H1 (cell line): ENCODE data around the gene ENAH. TPM values are rescaled to one million over a fixed set of nuclear protein-coding genes. Genes with fewer than 3 reads are reported as not detected.

Source experiments
- CTCF ChIA-PET: fragments of 300-600 bp; sonication (Branson Sonifier 250); formaldehyde crosslinking; loops from one replicate; lab custom pipeline; 2021; ENCODE audit not compliant: partially characterized antibody; lab: Charles Lee
- POLR2A ChIA-PET: fragments of 300-600 bp; sonication (Branson Sonifier 250); formaldehyde crosslinking; loops from one replicate; lab custom pipeline; 2021; ENCODE audit warnings: inconsistent platforms; ENCODE audit not compliant: partially characterized antibody; lab: Charles Lee
- DNase-seq, 2 experiments: peaks; one replicate each; pipeline versions ENCODE4 v3.0.0 to v3.0.0-alpha.2; 2010 to 2022; ENCODE audit warnings: low spot score in 2 of 2, low read depth in 1 of 2, mixed read lengths in 1 of 2
- FAIRE-seq: peaks from 2 replicates; lab custom pipeline; 2011; peaks lifted over from hg19 to GRCh38; lab: Jason Lieb, UNC
- H2AFZ ChIP-seq: 2 replicates; pipeline ENCODE4 v1.8.1; 2012; ENCODE audit warnings: low read length, inconsistent platforms
- H2AK5ac ChIP-seq: 2 replicates; pipeline ENCODE4 v1.6.1; 2013; ENCODE audit warnings: low read depth, low read length
- H2BK120ac ChIP-seq: replicated peaks from 2 replicates; pipeline ENCODE3; 2013; ENCODE audit warnings: low read depth, low read length, inconsistent platforms
- H2BK12ac ChIP-seq: 2 replicates; pipeline ENCODE4 v1.6.1; 2013; ENCODE audit warnings: low read depth, low read length
- H2BK15ac ChIP-seq: 2 replicates; pipeline ENCODE4 v1.6.1; 2013; ENCODE audit warnings: low read length
- H2BK20ac ChIP-seq: 2 replicates; pipeline ENCODE4 v1.6.1; 2013; ENCODE audit warnings: low read length
- H2BK5ac ChIP-seq: 2 replicates; pipeline ENCODE4 v1.6.1; 2013; ENCODE audit warnings: low read depth, low read length
- H3K14ac ChIP-seq: 2 replicates; pipeline ENCODE4 v1.6.1; 2013; ENCODE audit warnings: inconsistent platforms; ENCODE audit not compliant: insufficient read length
- H3K18ac ChIP-seq: 2 replicates; pipeline ENCODE4 v1.6.1; 2013; ENCODE audit warnings: low read length; ENCODE audit errors: extremely low read depth
- H3K23ac ChIP-seq: 2 replicates; pipeline ENCODE4 v1.6.1; 2013; ENCODE audit warnings: inconsistent platforms; ENCODE audit not compliant: insufficient read length
- H3K23me2 ChIP-seq: 2 replicates; pipeline ENCODE4 v1.6.1; 2013; ENCODE audit warnings: low read depth, low read length
- H3K27ac ChIP-seq: 2 replicates; pipeline ENCODE4 v1.6.1; 2011; ENCODE audit warnings: low read depth, low read length, inconsistent platforms
- H3K27me3 ChIP-seq, 4 experiments: replicated peaks in 1 of 4; 1 replicate in 1 of 4; 2 replicates in 3 of 4; pipeline versions ENCODE4 v1.6.1 to v1.8.1; 2011 to 2013; ENCODE audit warnings: low read length in 3 of 4, mild to moderate bottlenecking in 3 of 4, inconsistent platforms in 2 of 4, mixed read lengths in 2 of 4, moderate library complexity in 1 of 4; ENCODE audit not compliant: control insufficient read depth in 3 of 4, insufficient read depth in 3 of 4; ENCODE audit errors: extremely low read depth in 1 of 4
- H3K36me3 ChIP-seq, 4 experiments: 2 replicates each; pipeline versions ENCODE4 v1.6.1 to v1.8.1; 2011 to 2013; ENCODE audit warnings: mild to moderate bottlenecking in 4 of 4, low read length in 3 of 4, moderate library complexity in 2 of 4, control low read depth in 1 of 4, inconsistent platforms in 1 of 4; ENCODE audit not compliant: insufficient read depth in 4 of 4, control insufficient read depth in 2 of 4
- H3K4ac ChIP-seq: replicated peaks from 2 replicates; pipeline ENCODE3; 2013; ENCODE audit warnings: low read length, low read depth, mixed read lengths, inconsistent platforms; ENCODE audit not compliant: insufficient read length
- H3K4me1 ChIP-seq, 4 experiments: replicated peaks in 1 of 4; 1 replicate in 1 of 4; 2 replicates in 3 of 4; pipeline versions ENCODE4 v1.6.1 to v1.8.1; 2011 to 2013; ENCODE audit warnings: low read length in 3 of 4, inconsistent platforms in 2 of 4, mixed read lengths in 1 of 4; ENCODE audit not compliant: insufficient read depth in 4 of 4, control insufficient read depth in 3 of 4
- H3K4me2 ChIP-seq, 2 experiments: 2 replicates each; pipeline versions ENCODE4 v1.6.1 to v1.8.1; 2011 to 2013; ENCODE audit warnings: low read depth in 2 of 2, low read length in 2 of 2, control low read depth in 1 of 2, inconsistent platforms in 1 of 2, mild to moderate bottlenecking in 1 of 2; ENCODE audit not compliant: insufficient read depth in 1 of 2
- H3K4me3 ChIP-seq, 4 experiments: fragments of 200-600, 300-600 bp in 1 of 4; sonication (generic), shearing (Covaris generic), sonication (Bioruptor Twin) in 1 of 4; 2 replicates each; pipeline versions ENCODE4 v1.5.1 to v1.8.1; 2011 to 2016; ENCODE audit warnings: low read length in 4 of 4, low read depth in 3 of 4, control low read depth in 2 of 4, inconsistent platforms in 2 of 4, mild to moderate bottlenecking in 2 of 4, mixed read lengths in 1 of 4, moderate library complexity in 1 of 4; ENCODE audit not compliant: insufficient read depth in 2 of 4; ENCODE audit errors: extremely low read depth in 1 of 4
- H3K56ac ChIP-seq: replicated peaks from 2 replicates; pipeline ENCODE3; 2013; ENCODE audit warnings: low read depth, mild to moderate bottlenecking, mixed read lengths, low read length, inconsistent platforms; ENCODE audit not compliant: insufficient read length
- H3K79me1 ChIP-seq: 2 replicates; pipeline ENCODE4 v1.6.1; 2013; ENCODE audit warnings: low read depth, low read length, control low read depth
- H3K79me2 ChIP-seq, 2 experiments: 2 replicates each; pipeline versions ENCODE4 v1.6.1 to v1.8.1; 2012 to 2013; ENCODE audit warnings: low read length in 2 of 2, mild to moderate bottlenecking in 2 of 2, inconsistent platforms in 1 of 2; ENCODE audit not compliant: insufficient read depth in 2 of 2, control insufficient read depth in 1 of 2
- H3K9ac ChIP-seq, 4 experiments: replicated peaks in 1 of 4; 1 replicate in 1 of 4; 2 replicates in 3 of 4; pipeline versions ENCODE4 v1.6.1 to v1.8.1; 2011 to 2013; ENCODE audit warnings: low read depth in 3 of 4, low read length in 3 of 4, control low read depth in 2 of 4, mild to moderate bottlenecking in 2 of 4, moderate library complexity in 2 of 4, inconsistent platforms in 1 of 4; ENCODE audit errors: extremely low read depth in 1 of 4
- H3K9me3 ChIP-seq, 2 experiments: 2 replicates each; pipeline versions ENCODE4 v1.6.1 to v1.8.1; 2012 to 2013; ENCODE audit warnings: mild to moderate bottlenecking in 2 of 2, moderate library complexity in 2 of 2, control low read depth in 1 of 2, inconsistent platforms in 1 of 2, low read depth in 1 of 2, low read length in 1 of 2, mixed read lengths in 1 of 2; ENCODE audit not compliant: insufficient read depth in 2 of 2
- H4K20me1 ChIP-seq, 2 experiments: replicated peaks in 1 of 2; 2 replicates each; pipeline versions ENCODE3 to v1.8.1; 2011 to 2013; ENCODE audit warnings: inconsistent platforms in 2 of 2, low read length in 2 of 2, mild to moderate bottlenecking in 1 of 2; ENCODE audit not compliant: insufficient read depth in 2 of 2, control insufficient read depth in 1 of 2
- H4K5ac ChIP-seq: 2 replicates; pipeline ENCODE4 v1.6.1; 2013; ENCODE audit warnings: low read length, low read depth, mixed read lengths, inconsistent platforms; ENCODE audit not compliant: insufficient read length
- H4K8ac ChIP-seq: 2 replicates; pipeline ENCODE4 v1.8.0; 2013; ENCODE audit warnings: mild to moderate bottlenecking, moderate library complexity, low read length, inconsistent platforms; ENCODE audit not compliant: insufficient read depth; ENCODE audit errors: extremely low read depth
- H4K91ac ChIP-seq: replicated peaks from 2 replicates; pipeline ENCODE3; 2013; ENCODE audit warnings: low read length, mixed read lengths, inconsistent platforms; ENCODE audit not compliant: insufficient read length
- ASH2L ChIP-seq: fragments of 200-600, 300-600 bp; sonication (generic); IDR thresholded peaks from one replicate; pipeline ENCODE4 v1.7.1; 2017; ENCODE audit warnings: low read length
- BACH1 ChIP-seq: IDR thresholded peaks from 2 replicates; pipeline ENCODE4 v1.6.1; 2012; ENCODE audit warnings: low read length, improper control_type of control experiment
- CBX8 ChIP-seq: fragments of 300-800, 300-1000 bp; sonication (generic); IDR thresholded peaks from 2 replicates; pipeline ENCODE4 v1.7.1; 2016; ENCODE audit warnings: low read depth, low read length, borderline replicate concordance
- EGR1 ChIP-seq: IDR thresholded peaks from 2 replicates; pipeline ENCODE4 v1.6.1; 2011; ENCODE audit warnings: low read depth, low read length, borderline replicate concordance
- HDAC2 ChIP-seq, 2 experiments: fragments of 300-600 bp in 1 of 2; sonication (generic) in 1 of 2; IDR thresholded peaks; 2 replicates each; pipeline ENCODE4 v1.6.1; 2011 to 2012; ENCODE audit warnings: low read depth in 2 of 2, low read length in 2 of 2, mild to moderate bottlenecking in 2 of 2, moderate library complexity in 2 of 2, borderline replicate concordance in 1 of 2, inconsistent platforms in 1 of 2
- HDAC6 ChIP-seq: IDR thresholded peaks from one replicate; pipeline ENCODE4 v1.7.1; 2012; ENCODE audit warnings: low read depth, mild to moderate bottlenecking, inconsistent platforms, low read length, moderate library complexity
- JUN ChIP-seq: IDR thresholded peaks from 2 replicates; pipeline ENCODE4 v1.6.1; 2011; ENCODE audit warnings: low read depth, mild to moderate bottlenecking, improper control_type of control experiment, low read length
- JUND ChIP-seq: IDR thresholded peaks from 2 replicates; pipeline ENCODE4 v1.6.1; 2011; ENCODE audit warnings: mild to moderate bottlenecking, improper control_type of control experiment, low read length
- MAFK ChIP-seq: IDR thresholded peaks from 2 replicates; pipeline ENCODE4 v1.6.1; 2012; ENCODE audit warnings: low read depth, mild to moderate bottlenecking, improper control_type of control experiment, low read length
- POU5F1 ChIP-seq: IDR thresholded peaks from 2 replicates; pipeline ENCODE4 v1.6.1; 2011; ENCODE audit warnings: low read depth, mild to moderate bottlenecking, low read length, moderate library complexity
- RAD21 ChIP-seq, 2 experiments: IDR thresholded peaks in 1 of 2; conservative IDR thresholded peaks in 1 of 2; 2 replicates each; pipeline ENCODE4 v1.6.1; 2011; ENCODE audit warnings: low read depth in 2 of 2, low read length in 2 of 2, improper control_type of control experiment in 1 of 2, inconsistent platforms in 1 of 2, mild to moderate bottlenecking in 1 of 2, moderate library complexity in 1 of 2
- RFX5 ChIP-seq: IDR thresholded peaks from 2 replicates; pipeline ENCODE4 v1.6.1; 2011; ENCODE audit warnings: low read depth, low read length, improper control_type of control experiment, borderline replicate concordance
- SAP30 ChIP-seq: fragments of 300-600 bp; sonication (generic); IDR thresholded peaks from 2 replicates; pipeline ENCODE4 v1.7.1; 2012; ENCODE audit warnings: low read length, moderate library complexity, mild to moderate bottlenecking, inconsistent platforms; ENCODE audit not compliant: insufficient read depth, insufficient replicate concordance
- SP1 ChIP-seq: IDR thresholded peaks from 2 replicates; pipeline ENCODE4 v1.6.1; 2011; ENCODE audit warnings: low read depth, low read length
- TBP ChIP-seq: IDR thresholded peaks from 2 replicates; pipeline ENCODE4 v1.6.1; 2011; ENCODE audit warnings: low read depth, low read length, improper control_type of control experiment
- WGBS, 2 experiments: shearing (Covaris generic) in 1 of 2; methylation state at CpG; one replicate each; pipeline versions ENCODE4 v1.1.6 to v1.1.7; 2013 to 2015; ENCODE audit warnings: low lambda C conversion rate in 2 of 2, mixed read lengths in 2 of 2, inconsistent platforms in 1 of 2, low coverage in 1 of 2, missing lambda C conversion rate in 1 of 2; ENCODE audit not compliant: insufficient replicate concordance in 2 of 2, insufficient coverage in 1 of 2, insufficient read length in 1 of 2; ENCODE audit errors: extremely low coverage in 1 of 2, missing lambda C conversion rate in 1 of 2; 5-methylcytosine and 5-hydroxymethylcytosine counted together
- polyA plus RNA-seq, 7 experiments: library from polyadenylated mRNA; depleted of rRNA in 3 of 7; stranded (reverse) in 5 of 7; unstranded in 2 of 7; fragments of >200 nt in 5 of 7; fragments of 200-250 nt in 2 of 7; gene quantifications; 1 replicate in 5 of 7; 2 replicates in 1 of 7; 4 replicates in 1 of 7; pipeline versions ENCODE4 v1.2.1 to v1.2.3, GENCODE V29; 2011 to 2013; ENCODE audit warnings: missing spikeins in 2 of 7, mixed read lengths in 2 of 7
- total RNA-seq: library from RNA; stranded (reverse); fragmentation: NEBNext Ultra II Directional; extraction: Animal tissue kit (Norgen Biotek cat#: 25700); gene quantifications from 2 replicates; pipeline ENCODE4 v1.2.1, GENCODE V29; 2021

Gene ENAH
- total and polyA plus RNA-seq, 2 of the 8 experiments (the other 6 are each of a cell fraction or from before 2014, with no cell fraction given): 39.1 to 335 TPM

GRCh38 chr1:225587310-225587709 is 65.6 kb downstream of the ENAH start:
- H3K18ac ChIP-seq: no peak overlapping the region
- H2BK15ac ChIP-seq: no peak overlapping the region
- H3K56ac ChIP-seq: no peak overlapping the region
- no peak overlapping the region for H4K8ac ChIP-seq
- DNase-seq (no peak), FAIRE-seq (no peak)
- no peak overlapping the region for H3K9ac ChIP-seq
- no peak overlapping the region for H3K23ac ChIP-seq
- H3K79me2 ChIP-seq: peaks cover 16 to 98% of the 10 kb centered on the region in 2 experiments
- no peak overlapping the region for H3K4ac ChIP-seq
- no peak overlapping the region for H2BK12ac ChIP-seq
- ChIA-PET CTCF (interaction anchor here (0.6 to 2.0 kb wide), 2 partner anchors 68 to 392 kb away, joined by 3 to 5 read pairs; no protein-coding TSS in a partner anchor), POLR2A (no interaction called here)
- no peak overlapping the region for H4K5ac ChIP-seq
- H3K79me1 ChIP-seq: 0 out of 2 replicates have a peak, but pooled peaks cover 2% of the 10 kb centered on the region
- no peak overlapping the region for H2BK5ac ChIP-seq
- no peak overlapping the region for H3K4me2 ChIP-seq
- no peak overlapping the region for H3K14ac ChIP-seq
- no peak overlapping the region for H2AK5ac ChIP-seq
- no peaks in the 10 kb centered on the region for H3K36me3 ChIP-seq
- no peak overlapping the region for H2BK20ac ChIP-seq
- no peak overlapping the region for H2AFZ ChIP-seq
- H3K4me3 ChIP-seq: no peak overlapping the region
- no peaks in the 10 kb centered on the region for H3K9me3 ChIP-seq
- H3K27me3 ChIP-seq: no peaks in the 10 kb centered on the region
- no peaks in the 10 kb centered on the region for H3K23me2 ChIP-seq
- H3K27ac ChIP-seq: no peak overlapping the region
- H2BK120ac ChIP-seq: no peak overlapping the region
- WGBS, 2 experiments: 90% methylated on average over 1 of the region's 1 CpG; no CpG with 5 or more reads in 1 of the 2 experiments
- peaks cover 0 to 8% (median 2%) of the 10 kb centered on the region in 4 experiments; a peak in 3 of 7 replicates for H3K4me1 ChIP-seq
- no peak overlapping the region for H4K91ac ChIP-seq
- H4K20me1 ChIP-seq: peaks cover 14 to 16% of the 10 kb centered on the region in 2 experiments
- TF ChIP-seq SAP30 (no peak), POU5F1 (no peak), MAFK (no peak), JUN (no peak), CBX8 (no peak), EGR1 (no peak), JUND (no peak), HDAC6 (no peak), BACH1 (no peak), TBP (no peak), SP1 (no peak), RFX5 (no peak), ASH2L (no peak), HDAC2 (IDR thresholded peaks at IDR 0.05; ENCODE audit: borderline replicate concordance in 1 of 2, low read depth in 2 of 2, low read length in 2 of 2) (no peak), RAD21 (IDR thresholded peaks at IDR 0.05 in 1 of 2, conservative IDR thresholded peaks at IDR 0.05 in 1 of 2; ENCODE audit: low read depth in 2 of 2, low read length in 2 of 2) (no peak)
